Measurements from ENCODE around the gene GALR1. TPM values are rescaled to one million over a fixed set of nuclear protein-coding genes. Genes with fewer than 3 reads are reported as not detected.

The GALR1 gene
- total and polyA plus RNA-seq, 11 donors: under 0.01 to 0.08 (median 0.04) TPM; not detected in 6

DNA sequence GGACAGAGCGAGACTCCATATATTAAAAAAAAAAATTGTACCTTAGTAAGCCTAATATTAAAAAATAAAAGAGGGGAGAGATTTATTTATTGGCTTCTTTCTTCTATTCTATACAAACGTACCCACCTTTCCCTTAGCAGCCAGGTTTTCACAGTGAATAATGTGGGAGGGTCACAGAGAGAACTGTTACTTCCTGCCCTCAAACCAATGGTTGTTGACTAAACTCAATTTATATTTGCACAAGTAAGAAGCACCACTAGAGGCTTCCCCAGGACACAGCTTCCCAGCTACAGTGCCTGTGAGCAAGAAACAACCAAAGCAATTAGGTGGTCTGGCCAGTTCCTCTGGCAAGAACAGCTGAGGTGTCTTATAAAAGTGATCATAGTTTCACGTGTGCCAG is 28.9 kb upstream of the GALR1 start:
- no peak overlapping the region for H3K27ac ChIP-seq
- 65 to 77% (median 70%) methylated on average over 3 of the region's 3 CpGs for WGBS, 4 donors
- H3K4me1 ChIP-seq: peaks cover 0 to 9% (median 0%) of the 10 kb centered on the region in 12 donors
- TF ChIP-seq POLR2A (IDR thresholded peaks at IDR 0.05): no peak
- TF ChIP-seq, protein P1, sequence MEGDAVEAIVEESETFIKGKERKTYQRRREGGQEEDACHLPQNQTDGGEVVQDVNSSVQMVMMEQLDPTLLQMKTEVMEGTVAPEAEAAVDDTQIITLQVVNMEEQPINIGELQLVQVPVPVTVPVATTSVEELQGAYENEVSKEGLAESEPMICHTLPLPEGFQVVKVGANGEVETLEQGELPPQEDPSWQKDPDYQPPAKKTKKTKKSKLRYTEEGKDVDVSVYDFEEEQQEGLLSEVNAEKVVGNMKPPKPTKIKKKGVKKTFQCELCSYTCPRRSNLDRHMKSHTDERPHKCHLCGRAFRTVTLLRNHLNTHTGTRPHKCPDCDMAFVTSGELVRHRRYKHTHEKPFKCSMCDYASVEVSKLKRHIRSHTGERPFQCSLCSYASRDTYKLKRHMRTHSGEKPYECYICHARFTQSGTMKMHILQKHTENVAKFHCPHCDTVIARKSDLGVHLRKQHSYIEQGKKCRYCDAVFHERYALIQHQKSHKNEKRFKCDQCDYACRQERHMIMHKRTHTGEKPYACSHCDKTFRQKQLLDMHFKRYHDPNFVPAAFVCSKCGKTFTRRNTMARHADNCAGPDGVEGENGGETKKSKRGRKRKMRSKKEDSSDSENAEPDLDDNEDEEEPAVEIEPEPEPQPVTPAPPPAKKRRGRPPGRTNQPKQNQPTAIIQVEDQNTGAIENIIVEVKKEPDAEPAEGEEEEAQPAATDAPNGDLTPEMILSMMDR (IDR thresholded peaks at IDR 0.05): no peak
- ATAC-seq: no peak
- H3K36me3 ChIP-seq: no peaks in the 10 kb centered on the region
- intact Hi-C loops (cut with DNase I): no loop called here
- H3K4me3 ChIP-seq: no peak overlapping the region
- peaks cover 0 to 5% (median 0%) of the 10 kb centered on the region in 9 donors for H3K27me3 ChIP-seq
- DNase-seq: no peak
- H3K9me3 ChIP-seq: no peaks in the 10 kb centered on the region

DNA sequence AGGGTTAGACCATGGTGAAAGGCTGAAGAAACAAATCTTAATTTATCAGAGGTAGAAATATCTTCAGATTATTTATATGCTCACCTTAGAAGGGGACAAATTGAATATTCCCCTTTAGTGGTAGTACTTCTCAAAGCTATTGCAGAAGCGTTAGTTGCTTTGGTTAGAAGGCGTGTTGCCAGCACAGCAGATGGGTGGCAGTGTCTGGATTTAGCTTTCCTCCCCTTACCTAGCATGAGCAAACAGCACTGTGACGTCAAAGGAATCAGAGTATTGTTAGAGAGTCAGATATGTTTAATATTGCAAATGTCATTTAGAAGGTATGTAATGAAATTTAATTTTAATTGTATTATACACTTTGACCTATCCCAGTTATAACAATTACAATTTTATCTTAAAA is 27.2 kb upstream of the GALR1 start:
- no peak for DNase-seq
- 39 to 72% (median 53%) methylated on average over 3 of the region's 3 CpGs for WGBS, 4 donors
- Histone ChIP-seq H3K9me3 (no peaks in the 10 kb centered on the region), H3K27ac (no peak overlapping the region), H3K27me3 (peaks cover 0 to 5% (median 0%) of the 10 kb centered on the region in 9 donors), H3K4me3 (no peak overlapping the region), H3K36me3 (no peaks in the 10 kb centered on the region), H3K4me1 (peaks cover 0 to 9% (median 0%) of the 10 kb centered on the region in 12 donors)
- intact Hi-C loops (cut with DNase I): no loop called here
- TF ChIP-seq, protein P1 (IDR thresholded peaks at IDR 0.05): no peak
- TF ChIP-seq POLR2A (IDR thresholded peaks at IDR 0.05): no peak
- no peak for ATAC-seq

DNA sequence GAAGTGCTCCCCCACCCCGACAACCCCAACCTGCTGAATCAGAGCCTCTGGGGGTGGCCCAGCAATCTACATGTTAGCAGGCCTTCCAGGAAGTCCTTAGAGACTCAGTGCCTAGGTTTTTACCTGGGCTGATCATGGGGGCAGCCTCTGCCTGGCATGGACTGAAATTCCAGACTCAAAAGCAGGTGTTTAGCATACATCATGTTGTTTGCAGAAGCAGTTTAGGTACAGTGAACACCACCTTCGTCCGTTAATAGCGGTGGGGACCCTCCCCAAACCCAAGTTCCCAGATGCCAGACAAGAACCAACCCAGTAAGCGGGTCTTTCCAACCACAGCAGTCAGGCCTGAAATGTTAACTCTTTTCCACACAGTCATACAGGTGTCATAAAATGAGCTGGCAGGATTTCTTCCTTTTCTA is 26.4 kb upstream of the GALR1 start:
- WGBS, 4 donors: 79 to 86% (median 82%) methylated on average over 5 of the region's 5 CpGs
- Histone ChIP-seq H3K27me3 (peaks cover 0 to 5% (median 0%) of the 10 kb centered on the region in 9 donors), H3K4me1 (peaks cover 0 to 9% (median 0%) of the 10 kb centered on the region in 12 donors), H3K36me3 (no peaks in the 10 kb centered on the region), H3K4me3 (no peak overlapping the region), H3K27ac (no peak overlapping the region), H3K9me3 (no peaks in the 10 kb centered on the region)
- intact Hi-C loops (cut with DNase I): no loop called here
- ATAC-seq (no peak), DNase-seq (no peak)
- no peak for TF ChIP-seq POLR2A (IDR thresholded peaks at IDR 0.05)
- TF ChIP-seq, protein P1 (IDR thresholded peaks at IDR 0.05): no peak

DNA sequence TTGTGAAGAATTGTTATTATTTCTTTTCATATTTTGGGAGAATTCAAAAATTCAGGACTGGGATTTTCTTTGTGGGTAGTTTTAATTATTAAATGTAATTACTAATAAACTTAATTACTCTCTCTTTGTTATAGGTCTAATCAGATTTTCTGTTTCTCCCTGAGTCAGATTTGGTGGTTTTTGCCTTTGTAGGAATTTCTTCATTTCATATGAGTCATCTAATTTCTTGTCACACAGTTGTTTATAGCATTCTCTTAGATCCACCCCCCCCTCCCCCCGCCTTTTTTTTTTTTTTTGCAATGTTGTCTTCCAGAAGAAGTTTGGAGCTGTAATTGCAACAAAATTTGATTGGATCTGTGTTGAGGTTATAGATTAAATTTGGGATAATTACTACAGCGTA is 26.0 kb upstream of the GALR1 start:
- ATAC-seq (no peak), DNase-seq (no peak)
- intact Hi-C loops (cut with DNase I): no loop called here
- H3K4me3 ChIP-seq: no peak overlapping the region
- no peaks in the 10 kb centered on the region for H3K36me3 ChIP-seq
- no peak for TF ChIP-seq POLR2A (IDR thresholded peaks at IDR 0.05)
- TF ChIP-seq, protein P1 (IDR thresholded peaks at IDR 0.05): no peak
- H3K27me3 ChIP-seq: peaks cover 0 to 2% (median 0%) of the 10 kb centered on the region in 9 donors
- H3K27ac ChIP-seq: no peak overlapping the region
- H3K9me3 ChIP-seq: no peaks in the 10 kb centered on the region
- WGBS, 4 donors: 66 to 87% (median 82%) methylated on average over 2 of the region's 2 CpGs
- H3K4me1 ChIP-seq: peaks cover 0 to 9% (median 0%) of the 10 kb centered on the region in 12 donors

All from heart left ventricle (tissue), 16 donors.